ENCODE results near the gene MAD1L1.

The MAD1L1 gene

DNA sequence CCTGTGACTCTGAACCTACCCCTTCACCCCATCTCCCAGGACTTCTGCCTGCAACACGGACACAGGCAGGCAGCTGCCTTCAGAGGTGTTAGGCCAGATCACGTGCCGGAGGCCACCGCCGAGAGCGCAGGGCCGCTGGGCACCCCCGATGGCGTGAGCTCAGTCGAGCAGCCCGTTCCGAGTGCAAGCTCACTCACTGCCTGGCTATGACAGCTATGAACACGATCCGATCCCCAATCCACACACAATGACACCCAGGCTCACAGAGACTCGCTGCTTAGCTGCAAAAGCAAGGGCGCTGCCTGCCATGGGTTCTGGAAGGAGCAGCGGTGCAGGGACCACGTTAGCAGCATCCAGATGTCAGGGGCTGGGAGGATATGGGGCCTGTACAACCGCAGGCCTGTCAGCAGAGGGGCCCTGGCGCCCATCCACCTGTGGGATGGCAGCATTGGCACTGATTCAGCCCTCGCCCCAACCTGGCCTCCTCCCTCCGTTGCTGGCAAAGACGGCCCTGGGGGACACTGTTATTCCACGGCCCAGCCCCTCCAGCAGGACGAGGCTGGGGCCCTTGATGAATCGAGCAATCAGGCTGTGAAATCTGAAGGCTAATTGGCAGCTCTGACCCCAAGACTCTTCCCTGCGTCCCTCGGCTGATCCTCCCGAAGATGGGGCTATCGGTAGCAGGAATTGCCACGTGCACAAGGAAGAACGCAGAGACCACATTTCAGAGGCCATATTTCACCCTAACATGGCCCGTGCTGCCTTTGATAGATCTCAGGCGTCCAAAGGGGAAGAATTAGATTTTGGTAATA is 332.6 kb downstream of the MAD1L1 start:
- DNase-seq (ENCODE audit: low read depth in 2 of 2): no peak

DNA sequence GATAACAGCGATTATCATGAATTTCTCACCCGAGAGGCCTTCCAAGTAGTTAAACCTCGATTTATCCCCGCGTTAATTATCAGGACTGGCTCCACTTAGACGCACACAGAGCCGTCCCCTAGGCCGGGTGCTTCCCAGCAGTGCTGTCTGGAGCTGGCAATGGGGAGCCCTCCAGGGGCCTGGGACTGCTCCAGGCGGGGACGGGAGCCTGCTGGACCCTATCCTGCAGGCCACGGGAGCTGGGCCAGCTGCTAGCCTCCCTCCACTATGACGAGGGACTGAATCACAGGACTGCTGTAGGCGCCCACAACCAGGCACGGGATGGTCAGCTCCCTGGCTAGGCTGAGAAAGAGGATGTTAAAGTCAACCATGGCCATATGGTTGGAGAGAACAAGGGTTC is 333.5 kb downstream of the MAD1L1 start:
- no peak for DNase-seq (ENCODE audit: low read depth in 2 of 2)

DNA sequence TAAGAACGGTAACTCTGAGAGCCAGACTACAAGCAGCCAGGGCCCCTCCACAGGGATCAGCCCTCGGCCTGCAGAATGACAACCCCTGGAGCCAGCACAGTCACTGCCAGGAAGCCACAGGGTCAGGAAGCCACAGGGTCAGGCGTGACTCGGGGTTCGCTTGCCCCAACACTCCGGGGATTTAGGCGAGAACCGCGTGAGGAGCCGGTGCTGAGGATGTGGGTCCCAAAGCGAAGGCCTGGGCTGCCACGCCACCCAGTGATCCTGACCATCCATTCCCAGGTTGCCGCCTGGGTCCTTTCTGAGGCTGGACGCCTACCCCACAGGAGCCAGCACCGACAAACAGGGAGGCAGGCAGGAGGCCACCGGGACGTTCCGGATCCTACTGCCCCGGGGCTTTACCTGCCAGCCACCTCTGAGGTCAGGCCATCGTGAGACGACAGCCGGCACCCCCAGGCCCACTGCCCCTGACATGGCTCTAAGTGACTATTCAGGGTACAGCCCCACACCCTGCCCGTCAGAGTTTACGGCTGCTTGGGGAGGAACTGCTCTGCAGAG is 334.0 kb downstream of the MAD1L1 start:
- no peak for DNase-seq (ENCODE audit: low read depth in 2 of 2)

DNA sequence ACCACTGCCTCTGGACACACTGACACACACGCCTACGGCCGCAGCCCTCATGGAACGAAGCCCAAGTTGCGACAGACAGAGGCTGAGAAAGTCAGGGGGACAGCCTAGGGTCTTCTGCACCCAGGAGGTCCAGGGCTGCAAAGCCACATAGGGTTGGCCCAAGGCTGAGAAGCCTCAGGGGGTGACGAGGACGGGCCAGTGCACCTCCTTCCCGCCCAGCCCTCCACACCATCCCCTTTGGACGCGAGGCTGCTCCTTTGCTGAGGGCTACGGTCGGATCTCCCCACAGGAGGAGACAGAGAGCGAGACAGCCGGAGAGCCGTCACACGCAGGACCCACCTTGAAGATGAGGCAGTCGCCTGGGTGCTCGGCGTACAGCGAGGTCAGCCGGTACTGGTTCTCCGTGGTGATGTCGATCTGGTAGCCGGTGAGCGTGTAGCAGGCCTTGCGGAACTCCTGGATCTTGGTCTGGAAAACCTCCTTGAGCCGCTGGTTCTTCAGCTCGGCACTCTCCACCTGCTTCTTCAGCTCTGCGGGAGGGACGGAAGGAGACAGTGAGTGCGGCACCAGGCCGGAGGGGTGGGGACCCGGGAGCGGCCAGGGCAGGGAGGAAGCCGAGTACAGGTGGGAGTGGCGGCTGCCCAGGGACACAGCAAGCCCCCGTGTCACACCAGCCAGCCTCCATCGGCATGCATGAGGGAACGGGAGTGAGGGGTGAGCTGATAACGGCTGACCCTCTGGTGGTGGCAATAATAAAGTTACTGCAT is 334.7 kb downstream of the MAD1L1 start:
- DNase-seq (ENCODE audit: low read depth in 2 of 2): no peak

DNA sequence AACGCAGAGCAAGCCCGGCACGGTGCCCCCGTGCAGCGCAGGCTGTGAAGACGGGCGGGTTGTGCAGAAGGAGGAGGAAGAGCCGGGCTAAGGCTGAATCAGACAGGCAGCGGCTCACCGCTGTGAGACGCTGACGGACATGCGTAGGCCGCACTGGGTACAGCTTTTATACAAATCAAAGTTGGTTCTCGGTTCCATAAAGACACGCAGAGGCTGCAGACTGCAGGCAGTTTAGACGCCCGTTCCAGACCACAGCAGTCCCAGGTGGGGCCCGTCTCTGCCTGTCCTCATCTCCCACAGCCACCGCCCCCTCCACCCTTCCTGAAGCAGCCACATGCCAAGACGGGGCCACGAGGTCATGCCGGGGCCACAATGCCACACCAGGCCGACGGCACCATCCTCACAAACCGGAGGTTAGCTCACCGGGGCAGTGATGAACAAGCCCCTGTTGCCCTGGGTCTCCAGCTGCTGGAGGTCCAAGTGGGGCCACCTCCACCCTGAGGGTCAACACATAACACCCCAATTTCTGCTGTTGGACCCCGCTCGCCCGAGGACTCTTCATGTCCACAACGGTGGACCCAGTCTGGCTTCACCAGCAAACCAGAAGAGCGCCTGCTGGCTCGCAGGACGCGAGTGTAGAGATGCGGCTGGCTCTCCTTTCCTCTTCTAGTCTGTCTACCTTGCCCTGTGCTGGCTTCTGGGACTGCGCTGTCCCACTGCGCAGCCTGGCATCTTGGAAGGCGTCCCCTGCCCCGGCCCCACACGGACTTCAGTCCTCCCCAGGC is 335.5 kb downstream of the MAD1L1 start:
- DNase-seq (ENCODE audit: low read depth in 2 of 2): no peak

DNA sequence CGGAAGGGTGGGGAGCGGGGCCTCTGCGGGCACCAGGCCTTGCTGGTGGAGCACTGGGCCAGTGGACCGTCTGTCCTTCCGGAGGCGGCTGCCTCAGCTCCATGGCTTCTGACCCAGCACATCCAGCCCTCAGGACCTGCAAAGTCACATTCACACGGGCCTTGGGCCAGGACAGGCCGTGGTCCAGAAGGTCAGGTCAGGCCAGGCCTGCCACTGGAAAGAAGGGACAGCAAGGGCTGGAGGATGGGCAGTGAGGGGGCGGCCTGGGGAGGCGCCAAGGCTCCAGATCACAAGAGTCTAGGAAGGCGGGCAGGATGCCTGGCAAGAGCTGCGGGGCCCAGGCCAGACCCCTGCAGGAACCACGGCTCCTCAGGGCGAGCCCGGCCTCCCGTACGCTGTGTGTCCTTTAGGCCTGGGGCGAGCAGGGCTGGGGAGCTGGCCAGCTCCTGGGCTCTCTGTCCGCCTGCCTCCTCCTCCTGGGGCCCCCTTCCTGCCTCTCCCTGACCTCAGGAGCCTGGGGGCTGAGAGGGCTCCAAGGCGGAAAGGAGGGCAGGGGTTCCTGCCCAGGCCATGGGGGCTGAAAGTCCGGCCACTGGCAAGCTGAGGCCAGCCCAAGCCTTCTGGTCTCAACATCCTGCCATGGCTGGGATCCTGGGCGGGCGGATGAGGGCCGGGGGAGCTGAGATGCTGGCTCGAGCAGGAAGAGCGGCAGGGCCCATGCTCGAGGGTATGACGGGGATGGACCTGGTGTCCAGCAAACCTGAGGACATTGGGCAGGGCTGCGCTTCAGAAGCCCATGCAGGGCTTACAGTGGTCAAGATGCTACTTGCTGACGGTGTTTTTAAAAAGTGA is 336.9 kb downstream of the MAD1L1 start:
- DNase-seq (ENCODE audit: low read depth in 2 of 2): no peak

DNA sequence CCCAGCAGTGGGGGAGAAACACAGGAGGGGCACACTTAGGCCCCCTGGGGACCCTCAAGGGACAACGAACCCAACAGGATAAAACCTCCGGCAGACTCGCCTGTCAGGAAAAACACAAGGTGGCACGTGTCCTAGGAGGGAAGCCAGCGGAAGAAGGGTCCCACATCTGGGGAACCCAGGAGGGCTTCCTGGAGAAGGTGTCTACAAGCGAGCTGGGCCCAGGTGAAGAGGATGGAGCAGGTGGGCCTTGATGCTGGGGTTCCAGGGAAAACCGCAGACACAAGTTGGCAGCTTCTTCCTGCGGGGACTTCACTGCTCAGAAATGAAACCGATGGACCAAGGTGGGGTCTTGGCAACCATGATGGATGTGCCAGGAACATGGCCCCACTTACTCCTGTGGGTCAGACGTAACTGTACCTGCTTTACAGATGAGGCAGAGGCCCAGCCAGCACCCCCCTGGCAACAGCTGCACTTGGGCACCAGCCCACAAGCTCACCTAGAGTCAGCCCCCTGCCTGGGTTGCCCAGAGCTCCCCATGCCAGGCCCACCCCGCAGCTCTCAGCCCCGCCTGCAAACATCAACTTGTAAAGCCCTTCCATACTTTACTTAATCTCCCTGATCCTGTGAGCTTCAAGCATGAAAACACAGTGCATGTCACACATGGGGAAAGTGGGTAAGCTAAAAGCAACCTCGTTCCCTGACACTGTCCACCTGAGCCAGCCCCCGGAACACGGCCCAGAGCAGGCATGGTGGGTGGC is 337.7 kb downstream of the MAD1L1 start:
- DNase-seq (ENCODE audit: low read depth in 2 of 2): no peak

DNA sequence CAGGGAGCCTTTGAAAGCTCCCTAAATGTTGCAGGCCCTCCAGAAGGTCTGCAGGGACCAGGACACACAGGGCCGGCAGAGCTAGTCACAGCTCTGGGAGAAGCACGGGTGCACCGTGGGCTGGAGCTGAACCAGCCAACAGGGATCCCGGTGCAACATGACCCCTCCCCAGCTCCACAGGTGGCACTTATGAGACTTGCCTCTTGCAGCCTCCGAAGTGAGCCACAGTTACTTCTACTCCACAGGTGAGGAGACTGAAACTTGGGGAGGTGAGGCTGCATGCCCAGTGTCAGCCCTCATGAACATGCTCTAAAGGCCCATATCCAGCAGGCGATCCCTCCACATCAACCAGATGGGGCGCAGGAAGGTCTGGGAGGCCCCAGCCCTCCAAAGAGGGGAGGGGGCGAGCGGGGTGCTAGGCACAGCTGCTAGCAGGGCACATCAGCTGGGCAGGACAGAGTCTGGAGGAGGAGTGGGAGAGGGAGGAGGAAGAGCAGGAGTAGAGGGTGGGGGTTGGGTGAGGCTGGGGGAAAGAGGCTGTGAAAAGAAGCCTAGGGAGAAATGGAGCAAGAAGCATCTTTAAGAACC is 338.3 kb downstream of the MAD1L1 start:
- DNase-seq (ENCODE audit: low read depth in 2 of 2): no peak

DNA sequence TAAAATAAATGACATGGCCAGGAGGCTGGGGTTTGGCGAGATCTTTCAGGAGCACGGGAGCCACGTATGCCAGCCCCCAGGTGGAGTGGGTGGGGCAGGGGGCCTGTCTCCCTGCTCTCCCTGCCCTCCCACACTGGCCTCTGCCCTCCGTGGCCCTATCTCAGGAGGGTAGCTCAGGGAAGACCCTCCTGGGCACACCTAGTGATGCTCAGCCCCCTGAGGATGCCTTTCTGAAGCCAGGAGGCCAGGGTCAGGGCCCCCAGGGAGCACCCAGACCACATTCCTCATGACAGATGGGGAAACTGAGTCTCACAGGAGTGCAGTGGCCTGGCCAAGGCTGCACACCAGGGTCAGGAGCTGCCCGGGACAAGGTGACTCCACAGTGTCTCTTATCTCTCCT is 339.3 kb downstream of the MAD1L1 start:
- DNase-seq (ENCODE audit: low read depth in 2 of 2): no peak

DNA sequence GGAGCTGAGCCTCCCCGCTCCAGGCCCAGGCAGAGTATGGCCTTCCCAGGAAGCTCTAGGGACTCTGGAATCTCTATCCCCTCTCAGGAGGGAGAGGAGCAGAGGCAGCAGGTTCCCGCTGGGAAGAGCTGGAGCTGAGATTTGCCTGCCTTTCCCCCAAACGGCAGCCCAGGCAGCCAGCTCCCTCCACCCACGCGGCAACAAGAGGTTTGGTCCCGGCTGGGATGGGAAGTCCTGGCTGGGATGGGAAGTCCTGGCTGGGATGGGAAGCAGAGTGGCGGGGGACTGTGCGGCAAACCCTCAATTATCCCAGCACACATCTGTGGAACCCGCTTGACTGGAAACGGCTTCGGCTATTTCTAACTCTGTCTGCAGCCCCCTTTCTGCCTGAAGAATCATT is 339.7 kb downstream of the MAD1L1 start:
- DNase-seq (ENCODE audit: low read depth in 2 of 2): no peak

DNA sequence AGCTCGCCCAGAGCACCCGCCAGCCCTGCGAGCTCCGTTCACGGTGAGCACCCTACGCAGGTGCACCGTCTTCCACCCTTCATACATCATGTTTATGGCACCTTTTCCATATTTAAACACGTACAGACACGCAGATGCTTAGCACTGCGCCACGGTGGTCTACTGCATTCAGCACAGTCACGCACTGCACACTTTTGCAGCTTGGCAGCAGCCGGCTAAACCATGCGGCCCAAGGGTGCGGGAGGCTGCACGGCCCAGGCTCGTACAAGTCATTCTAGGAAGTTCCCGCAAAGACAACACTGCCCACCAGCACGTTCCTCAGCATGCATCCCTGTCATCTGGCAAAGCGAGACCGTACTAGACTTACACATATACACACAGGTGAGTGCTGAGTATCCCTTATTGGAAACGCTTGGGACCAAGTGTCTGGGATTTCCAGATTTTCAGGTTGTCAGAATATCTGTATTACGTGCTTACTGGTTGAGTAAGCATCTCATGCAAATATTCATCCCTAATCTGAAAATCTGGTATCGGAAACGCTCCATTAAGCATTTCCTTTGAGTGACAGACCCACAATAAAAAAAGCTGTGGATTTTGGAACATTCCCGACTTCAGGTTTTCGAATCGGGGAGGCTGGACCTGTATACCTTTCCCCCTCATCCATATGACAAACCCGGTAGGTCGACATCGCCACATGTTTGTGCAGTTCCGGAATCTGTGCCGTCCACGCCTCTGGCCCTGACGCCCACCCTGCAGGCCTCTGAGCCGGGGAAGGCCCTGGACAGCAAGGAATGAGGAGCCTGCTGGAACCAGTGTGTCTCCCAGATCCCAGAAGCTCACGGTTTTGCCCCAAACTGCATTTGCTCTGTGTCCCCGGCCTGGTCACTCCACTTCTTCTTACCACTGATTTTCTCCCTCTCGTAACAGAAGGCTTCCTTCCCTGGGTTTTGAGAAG is 340.5 kb downstream of the MAD1L1 start:
- DNase-seq (ENCODE audit: low read depth in 2 of 2): no peak

DNA sequence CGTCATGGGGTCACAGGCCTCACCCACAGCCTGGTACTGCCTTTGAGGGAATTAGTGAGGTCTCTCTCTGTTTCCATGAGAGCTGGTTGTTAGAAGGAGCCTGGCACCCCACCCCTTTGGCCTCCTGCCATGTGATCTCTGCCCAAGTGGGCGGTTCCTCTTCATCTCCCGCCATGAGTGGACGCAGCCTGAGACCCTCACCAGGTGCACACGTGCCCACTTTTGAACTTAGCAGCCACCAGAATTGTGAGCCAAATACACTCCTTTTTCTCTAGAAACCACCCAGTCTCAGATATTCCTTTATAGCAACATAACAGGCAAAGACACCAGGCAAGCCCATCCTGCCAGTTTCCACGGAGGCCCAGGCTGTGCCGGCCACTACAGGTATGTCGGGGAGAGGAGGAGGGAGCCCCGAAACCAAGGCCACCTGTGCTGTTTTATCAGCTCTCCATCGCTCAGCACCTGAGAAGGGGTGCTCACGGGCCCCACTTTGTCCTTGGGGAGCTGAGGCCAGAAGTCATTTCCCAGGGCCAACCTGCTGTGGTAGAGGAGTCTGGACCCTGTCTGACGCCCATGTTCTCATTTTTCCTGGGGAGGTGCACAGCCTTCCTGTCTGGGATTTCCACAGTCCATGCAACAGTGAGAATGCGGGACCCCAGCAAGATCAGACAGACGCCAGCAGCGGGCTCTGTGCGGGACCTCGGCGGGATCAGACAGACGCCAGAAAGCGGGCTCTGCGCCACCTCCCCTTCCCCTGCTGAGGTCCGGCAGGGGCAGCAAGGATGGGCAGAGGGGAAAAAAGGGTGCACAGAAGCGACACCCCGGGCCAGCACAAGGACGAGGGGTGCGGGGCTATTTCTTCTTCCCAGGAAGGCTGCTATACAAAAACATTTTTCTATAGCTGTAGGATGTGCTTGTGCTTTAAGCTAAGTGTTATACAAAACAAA is 342.2 kb downstream of the MAD1L1 start:
- no peak for DNase-seq (ENCODE audit: low read depth in 2 of 2)

DNA sequence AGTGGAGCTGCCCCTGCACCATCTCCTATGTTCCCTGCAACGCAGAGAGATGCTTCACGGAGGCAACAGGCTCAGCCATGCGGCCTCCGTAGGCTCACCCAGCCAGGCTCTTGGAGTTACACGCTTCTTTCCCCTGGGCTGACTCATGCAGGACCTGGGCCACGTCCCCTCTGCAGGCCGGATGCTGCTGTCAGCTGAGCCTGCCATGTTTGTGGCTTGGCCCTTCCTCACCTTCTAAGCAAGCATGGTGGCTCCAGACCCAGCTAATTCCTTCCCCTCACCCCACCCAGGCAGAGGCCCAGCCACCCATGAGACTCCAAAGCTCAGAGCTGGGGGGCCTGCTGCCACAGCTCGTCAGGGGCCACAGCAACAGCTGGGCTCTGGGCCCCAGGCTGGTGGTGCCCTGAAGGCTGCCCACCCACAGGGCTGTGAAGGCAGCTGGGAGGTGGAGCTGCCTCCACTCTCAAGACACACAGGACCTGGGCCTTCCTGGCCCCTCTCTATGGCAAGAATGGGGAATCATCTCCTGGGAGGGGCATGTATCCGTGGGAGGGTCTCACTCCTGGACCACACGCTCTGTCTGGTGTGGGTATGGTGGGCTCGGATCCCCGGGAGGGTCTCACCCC is 343.1 kb downstream of the MAD1L1 start:
- no peak for DNase-seq (ENCODE audit: low read depth in 2 of 2)

DNA sequence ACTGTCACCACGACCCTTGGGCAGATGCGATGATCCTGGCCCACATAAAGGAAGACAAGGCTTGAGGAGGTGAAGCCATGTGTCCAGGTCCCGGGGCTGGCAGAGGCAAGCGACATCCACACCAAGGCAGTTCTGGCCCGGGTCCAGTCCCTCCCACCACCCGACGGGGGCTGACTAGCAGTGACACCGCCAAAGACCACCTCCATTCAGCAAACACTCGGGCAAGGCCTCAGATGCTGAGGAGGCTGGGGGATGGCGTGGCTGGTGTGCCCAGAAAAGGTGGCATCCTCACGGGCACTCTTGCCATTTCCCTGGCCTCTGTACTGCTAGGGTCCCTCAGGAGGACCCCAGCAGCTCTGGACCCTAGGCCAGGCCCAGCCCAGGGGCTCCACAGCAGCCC is 343.7 kb downstream of the MAD1L1 start:
- no peak for DNase-seq (ENCODE audit: low read depth in 2 of 2)

DNA sequence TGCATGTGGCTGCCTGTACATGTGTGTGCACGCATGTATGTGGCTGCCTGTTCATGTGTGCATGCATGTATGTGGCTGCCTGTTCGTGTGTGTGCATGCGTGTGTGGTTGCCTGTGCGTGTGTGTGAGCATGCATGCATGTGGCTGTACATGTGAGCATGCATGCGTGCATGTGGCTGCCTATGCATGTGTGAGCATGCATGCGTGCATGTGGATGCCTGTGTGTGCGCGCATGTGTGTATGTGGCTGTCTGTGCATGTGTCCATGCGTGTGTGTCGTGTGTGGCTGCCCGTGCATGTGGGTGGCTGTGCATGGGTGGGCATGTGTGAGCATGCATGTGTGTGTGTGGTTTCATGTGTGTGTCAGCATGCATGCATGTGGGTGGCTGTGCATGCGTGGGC is 344.3 kb downstream of the MAD1L1 start:
- no peak for DNase-seq (ENCODE audit: low read depth in 2 of 2)

DNA sequence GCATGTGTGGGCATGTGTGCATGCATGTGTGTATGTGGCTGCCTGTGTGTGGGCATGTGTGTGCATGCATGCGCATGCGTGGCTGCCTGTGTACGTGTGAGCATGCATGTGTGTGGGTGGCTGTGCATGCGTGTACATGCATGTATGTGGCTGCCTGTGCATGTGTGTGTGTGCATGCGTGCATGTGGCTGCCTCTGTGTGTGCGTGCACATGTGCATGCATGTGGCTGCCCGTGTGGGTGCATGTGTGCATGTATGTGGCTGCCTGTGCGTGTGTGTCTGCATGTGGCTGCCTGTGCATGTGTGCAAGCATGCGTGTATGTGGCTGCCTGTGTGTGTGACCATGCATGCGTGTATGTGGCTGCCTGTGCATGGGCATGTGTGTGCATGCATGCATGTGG is 345.5 kb downstream of the MAD1L1 start:
- DNase-seq (ENCODE audit: low read depth in 2 of 2): no peak

DNA sequence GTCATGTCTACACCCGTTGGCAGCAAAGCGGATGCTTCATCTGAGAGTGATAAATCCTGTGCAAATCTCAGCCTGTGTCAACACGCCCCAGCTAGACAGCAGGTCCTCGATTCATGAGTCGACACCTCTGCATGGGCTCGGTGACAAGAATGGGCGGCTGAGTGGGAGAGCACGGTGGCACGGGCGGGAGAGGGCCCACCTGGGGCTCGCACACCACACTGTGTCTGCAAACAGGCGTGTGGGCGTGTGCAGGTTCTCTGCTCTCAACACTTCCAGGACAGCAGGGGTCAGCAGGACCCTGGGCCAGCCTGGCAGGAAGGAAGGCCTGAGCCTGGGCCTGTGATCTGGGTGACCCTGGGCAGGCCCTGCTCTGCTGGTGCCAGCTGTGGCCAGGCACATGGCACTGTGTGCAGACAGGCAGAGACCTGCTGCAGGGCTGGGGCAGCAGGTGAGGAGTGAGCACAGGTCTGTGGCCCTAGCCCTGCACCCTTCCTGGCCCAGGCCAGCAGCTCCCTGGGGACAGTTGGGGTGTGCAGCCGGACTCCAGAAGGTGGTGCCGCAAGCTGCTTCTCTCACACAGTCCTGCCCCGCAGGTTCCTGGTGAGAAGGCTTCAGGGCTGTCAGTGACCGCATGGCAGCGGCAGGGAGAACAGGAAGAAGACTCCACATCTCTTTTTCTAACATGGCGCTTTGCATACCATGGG is 346.2 kb downstream of the MAD1L1 start:
- DNase-seq (ENCODE audit: low read depth in 2 of 2): no peak

Data from stimulated activated CD4-positive, alpha-beta T cell treated with anti-CD3 and anti-CD28 coated beads, Interleukin-12 subunit alpha, Interleukin-12 subunit beta, amount 100 ng/mL, for 24 hours (primary cell).